Thoracic aorta (tissue), 2 donors: ENCODE measurements around the gene AUTS2. TPM values are rescaled to one million over a fixed set of nuclear protein-coding genes. Genes with fewer than 3 reads are reported as not detected.

Experiments
- ATAC-seq: fragments of 150-250 bp; one replicate; pipeline ENCODE4 v1.8.0; 2017; ENCODE audit warnings: low read depth; ENCODE audit not compliant: insufficient number of reproducible peaks, low FRiP score
- DNase-seq: peaks from one replicate; pipeline ENCODE4 v3.0.0-alpha.2; 2020; ENCODE audit warnings: low spot score
- H3K27ac ChIP-seq, 2 donors: fragments of 200-600 bp; sonication (generic); 1 replicate in 1 of 2; 2 replicates in 1 of 2; pipeline ENCODE4 v1.5.1; 2016; ENCODE audit warnings: mild to moderate bottlenecking in 2 of 2, moderate library complexity in 2 of 2
- H3K27me3 ChIP-seq: fragments of 200-600 bp; sonication (generic); replicated peaks from 2 replicates; pipeline ENCODE4 v1.6.0; 2016; ENCODE audit warnings: mild to moderate bottlenecking; ENCODE audit not compliant: insufficient read depth
- H3K36me3 ChIP-seq: fragments of 200-600 bp; sonication (generic); one replicate; pipeline ENCODE4 v1.5.1; 2016
- H3K4me1 ChIP-seq, 2 donors: fragments of 200-600 bp; sonication (generic); 1 replicate in 1 of 2; 2 replicates in 1 of 2; pipeline versions ENCODE4 v1.5.1 to v1.6.0; 2016; ENCODE audit warnings: low read depth in 2 of 2, mild to moderate bottlenecking in 1 of 2; ENCODE audit not compliant: control insufficient read depth in 1 of 2
- H3K4me3 ChIP-seq: fragments of 200-600 bp; sonication (generic); 2 replicates; pipeline ENCODE4 v1.5.1; 2016; ENCODE audit warnings: mild to moderate bottlenecking
- H3K9me3 ChIP-seq: fragments of 200-600 bp; sonication (generic); 2 replicates; pipeline ENCODE4 v1.5.1; 2016
- CTCF ChIP-seq: fragments of 200-600 bp; sonication (generic); IDR thresholded peaks from one replicate; pipeline ENCODE4 v1.5.1; 2019; ENCODE audit warnings: antibody characterized with exemption
- total RNA-seq, 2 donors: library from RNA; depleted of rRNA; stranded (reverse); fragments of >200 nt; gene quantifications; one replicate each; pipeline versions ENCODE4 v1.1.0 to v1.2.3, GENCODE V29; 2016

Gene AUTS2
- total RNA-seq, 2 donors from 2014 or later: 49.4 to 101 TPM

GRCh38 chr7:69746383-69746782, 148.1 kb downstream of the AUTS2 start:
- Histone ChIP-seq H3K4me1 (no peaks in the 10 kb centered on the region), H3K9me3 (no peaks in the 10 kb centered on the region), H3K36me3 (no peaks in the 10 kb centered on the region), H3K27me3 (no peaks in the 10 kb centered on the region), H3K27ac (no peak overlapping the region), H3K4me3 (no peak overlapping the region)
- ATAC-seq (no peak), DNase-seq (no peak)
- TF ChIP-seq CTCF: no peak

DNA sequence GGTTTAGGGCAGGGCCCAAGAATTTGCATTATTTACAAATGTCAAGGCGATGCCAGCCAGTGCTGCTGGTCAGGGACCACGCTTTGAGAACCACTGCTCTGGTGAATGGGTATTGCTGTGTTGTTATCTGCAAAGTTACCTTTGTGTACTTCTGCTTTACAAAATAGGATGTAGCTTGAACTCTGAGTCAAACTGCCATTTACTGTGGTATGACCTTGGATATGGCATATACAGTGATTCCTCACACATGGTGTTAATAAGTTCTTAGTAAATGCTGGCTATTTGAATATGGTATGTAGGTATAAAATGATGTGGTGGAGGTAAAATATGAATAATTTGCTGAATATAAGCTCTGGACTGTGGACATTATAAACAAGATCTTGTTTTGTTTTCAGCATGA, 148.9 kb downstream of the AUTS2 start:
- H3K4me3 ChIP-seq: no peak overlapping the region
- ATAC-seq: no peak
- TF ChIP-seq CTCF: no peak
- H3K27ac ChIP-seq: no peak overlapping the region
- H3K27me3 ChIP-seq: no peaks in the 10 kb centered on the region
- H3K4me1 ChIP-seq: no peaks in the 10 kb centered on the region
- H3K36me3 ChIP-seq: no peaks in the 10 kb centered on the region
- no peak for DNase-seq
- H3K9me3 ChIP-seq: no peaks in the 10 kb centered on the region

DNA sequence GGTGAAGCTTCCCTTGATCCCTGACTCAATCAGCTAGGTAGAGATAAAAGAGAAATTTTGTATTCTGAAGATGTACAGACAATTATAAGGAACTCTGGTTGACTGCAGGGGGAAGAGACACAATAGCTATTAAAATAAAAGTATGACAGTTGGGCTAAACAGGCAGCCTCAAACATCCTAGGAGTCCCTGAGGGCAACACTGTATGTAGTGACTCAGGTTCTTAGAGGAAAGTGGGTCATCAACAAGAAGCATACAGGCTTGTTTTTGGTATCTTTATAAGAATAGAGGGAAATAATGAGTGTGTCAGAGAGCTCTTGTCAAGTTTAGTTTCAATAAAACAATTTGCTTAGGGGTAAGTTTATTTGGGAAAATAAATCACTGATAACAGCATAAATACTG, 150.3 kb downstream of the AUTS2 start:
- no peaks in the 10 kb centered on the region for H3K27me3 ChIP-seq
- no peak for TF ChIP-seq CTCF
- H3K4me1 ChIP-seq: no peaks in the 10 kb centered on the region
- no peaks in the 10 kb centered on the region for H3K36me3 ChIP-seq
- no peak overlapping the region for H3K4me3 ChIP-seq
- ATAC-seq: no peak
- H3K9me3 ChIP-seq: no peaks in the 10 kb centered on the region
- H3K27ac ChIP-seq: no peak overlapping the region
- DNase-seq: no peak

DNA sequence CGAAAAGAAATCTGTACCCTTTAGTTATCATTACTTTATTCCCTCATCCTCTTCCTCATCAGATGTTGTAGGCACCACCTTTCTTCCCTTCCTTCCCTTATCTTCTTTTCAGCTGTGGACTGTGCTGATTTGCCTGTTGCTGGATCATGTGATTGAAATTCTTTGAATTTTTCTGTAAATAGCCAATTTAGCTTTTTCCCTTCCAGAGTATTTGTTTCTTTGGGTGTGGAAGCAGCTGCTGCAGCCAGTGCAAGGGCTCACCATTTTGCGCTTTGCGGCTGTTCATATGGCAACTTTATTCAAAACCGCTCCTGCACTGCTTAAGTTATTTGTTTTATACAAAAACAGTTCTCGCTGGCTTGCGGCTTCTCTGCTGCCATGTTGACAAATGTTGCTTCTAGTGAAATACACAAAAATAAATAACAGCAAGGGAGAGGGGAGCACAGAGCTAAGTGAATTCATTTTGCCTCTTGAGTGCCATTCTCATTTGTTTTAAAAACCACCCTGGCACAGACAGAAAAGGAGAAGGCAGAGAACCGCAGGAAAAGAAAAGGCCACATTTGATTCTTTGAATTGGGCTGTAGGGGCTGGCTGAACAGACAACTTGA, 151.2 kb downstream of the AUTS2 start:
- no peak for ATAC-seq
- Histone ChIP-seq H3K36me3 (no peaks in the 10 kb centered on the region), H3K9me3 (no peaks in the 10 kb centered on the region), H3K27me3 (no peaks in the 10 kb centered on the region), H3K4me3 (no peak overlapping the region), H3K4me1 (no peaks in the 10 kb centered on the region), H3K27ac (no peak overlapping the region)
- no peak for DNase-seq
- TF ChIP-seq CTCF: no peak

- H3K27me3 ChIP-seq: no peaks in the 10 kb centered on the region
- H3K4me3 ChIP-seq: no peak overlapping the region
- DNase-seq: no peak
- H3K27ac ChIP-seq: no peak overlapping the region
- no peak for ATAC-seq
- H3K4me1 ChIP-seq: no peaks in the 10 kb centered on the region
- H3K9me3 ChIP-seq: no peaks in the 10 kb centered on the region
- TF ChIP-seq CTCF: no peak
- no peaks in the 10 kb centered on the region for H3K36me3 ChIP-seq
Observed at GRCh38 chr7:69749994-69750393, 151.7 kb downstream of the AUTS2 start.
